Measurements from ENCODE around the gene IFRD1.

DNA sequence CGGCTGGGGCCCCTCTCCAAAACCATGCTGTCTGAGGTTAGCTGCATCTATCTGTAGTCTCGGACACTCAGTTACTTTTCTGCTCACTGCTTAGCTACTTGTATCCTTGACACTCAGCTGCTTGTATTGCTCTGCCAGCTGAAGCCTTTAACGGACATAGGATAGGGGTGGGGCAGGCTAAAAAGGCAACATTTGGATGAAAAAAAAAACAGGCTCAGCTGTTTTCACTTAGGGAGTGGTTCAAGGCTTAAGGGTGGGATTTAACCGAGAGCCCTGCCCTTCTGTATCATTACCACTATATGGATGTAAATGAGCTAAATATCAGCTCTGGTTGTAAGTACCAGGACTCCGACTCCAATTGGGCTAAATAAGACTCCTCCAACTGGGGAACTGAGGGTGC lies 59.1 kb downstream of the IFRD1 start:
- TF ChIP-seq, protein P1, sequence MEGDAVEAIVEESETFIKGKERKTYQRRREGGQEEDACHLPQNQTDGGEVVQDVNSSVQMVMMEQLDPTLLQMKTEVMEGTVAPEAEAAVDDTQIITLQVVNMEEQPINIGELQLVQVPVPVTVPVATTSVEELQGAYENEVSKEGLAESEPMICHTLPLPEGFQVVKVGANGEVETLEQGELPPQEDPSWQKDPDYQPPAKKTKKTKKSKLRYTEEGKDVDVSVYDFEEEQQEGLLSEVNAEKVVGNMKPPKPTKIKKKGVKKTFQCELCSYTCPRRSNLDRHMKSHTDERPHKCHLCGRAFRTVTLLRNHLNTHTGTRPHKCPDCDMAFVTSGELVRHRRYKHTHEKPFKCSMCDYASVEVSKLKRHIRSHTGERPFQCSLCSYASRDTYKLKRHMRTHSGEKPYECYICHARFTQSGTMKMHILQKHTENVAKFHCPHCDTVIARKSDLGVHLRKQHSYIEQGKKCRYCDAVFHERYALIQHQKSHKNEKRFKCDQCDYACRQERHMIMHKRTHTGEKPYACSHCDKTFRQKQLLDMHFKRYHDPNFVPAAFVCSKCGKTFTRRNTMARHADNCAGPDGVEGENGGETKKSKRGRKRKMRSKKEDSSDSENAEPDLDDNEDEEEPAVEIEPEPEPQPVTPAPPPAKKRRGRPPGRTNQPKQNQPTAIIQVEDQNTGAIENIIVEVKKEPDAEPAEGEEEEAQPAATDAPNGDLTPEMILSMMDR (conservative IDR thresholded peaks at IDR 0.05; ENCODE audit: low read length): no peak
- TF ChIP-seq EZH2phosphoT487 (IDR thresholded peaks at IDR 0.05; ENCODE audit: borderline replicate concordance): no peak

All from Loucy (cell line).